ENCODE measurements around the gene CORO1C.

Gene CORO1C

GRCh38 chr12:108597559-108598471, 133.5 kb downstream of the CORO1C start, which contains the start of gene TMEM119:
Gene TMEM119, minus strand, starts transcription at chr12:108598084. Its CDS starts 5,701 bp downstream, at chr12:108592383.
- peak in 3 of 4 experiments; percentile 30 to 60 (median 51) for DNase-seq

- no peak for DNase-seq
Measured at GRCh38 chr12:108596854-108597558, 134.3 kb downstream of the CORO1C start.

- DNase-seq, result no peak
Measured at GRCh38 chr12:108595711-108596647, 135.3 kb downstream of the CORO1C start.
